K562 (cell line): ENCODE measurements around the gene SLAMF6. TPM values are rescaled to one million over a fixed set of nuclear protein-coding genes. Genes with fewer than 3 reads are reported as not detected.

Source experiments
- ATAC-seq: fragments of 200-7000 bp; cut with Tn5 transposase; 3 replicates; pipeline ENCODE4 v1.9.1; 2020; ENCODE audit warnings: moderate library complexity
- BruUV-seq: library from RNA; stranded (reverse); fragments of 400-500 nt; replicated peaks from 2 replicates; lab custom pipeline; 2021; lab: Mats Ljungman, UMichigan
- CTCF ChIA-PET: fragments of 300-600 bp; formaldehyde crosslinking; extraction: SDS; loops from one replicate; lab custom pipeline; 2021; ENCODE audit warnings: low intra/inter-chr PET ratio; lab: Yijun Ruan, JAX
- POLR2A ChIA-PET: fragments of 300-600, 350-650 bp; sonication (Branson Sonifier 250); formaldehyde crosslinking; extraction: SDS; loops from one replicate; lab custom pipeline; 2021; ENCODE audit warnings: antibody characterized with exemption, inconsistent platforms; lab: Yijun Ruan, JAX
- DNase-seq, 4 experiments: peaks; one replicate each; pipeline versions ENCODE4 v3.0.0 to v3.0.0-alpha.2; 2011 to 2018; ENCODE audit warnings: low spot score in 3 of 4, mixed read lengths in 3 of 4; ENCODE audit errors: extremely low read depth in 1 of 4
- FAIRE-seq: peaks from 2 replicates; lab custom pipeline; 2011; peaks lifted over from hg19 to GRCh38; lab: Jason Lieb, UNC
- H2AFZ ChIP-seq: 2 replicates; pipeline ENCODE4 v1.6.0; 2011; ENCODE audit warnings: low read depth, low read length, control low read depth, inconsistent platforms
- H3K27ac ChIP-seq: fragments of 200-600 bp; 3 replicates; pipeline ENCODE4 v1.8.0; 2011; ENCODE audit warnings: low read depth, mild to moderate bottlenecking, control low read depth, inconsistent platforms, low read length, moderate library complexity, mixed read lengths; ENCODE audit errors: extremely low read depth
- H3K27me3 ChIP-seq, 2 experiments: fragments of 300-600 bp in 1 of 2; 2 replicates in 1 of 2; 3 replicates in 1 of 2; pipeline versions ENCODE4 v1.6.0 to v1.8.0; 2011; ENCODE audit warnings: inconsistent platforms in 2 of 2, low read length in 2 of 2, mild to moderate bottlenecking in 1 of 2, mixed read lengths in 1 of 2, moderate library complexity in 1 of 2; ENCODE audit not compliant: control insufficient read depth in 2 of 2, insufficient read depth in 2 of 2
- H3K36me3 ChIP-seq: fragments of 300-600 bp; 3 replicates; pipeline ENCODE4 v1.8.0; 2011; ENCODE audit warnings: mild to moderate bottlenecking, low read length, inconsistent platforms; ENCODE audit not compliant: control insufficient read depth, insufficient read depth
- H3K4me1 ChIP-seq, 2 experiments: fragments of 200-600 bp in 1 of 2; replicated peaks in 1 of 2; 2 replicates in 1 of 2; 3 replicates in 1 of 2; pipeline versions ENCODE4 v1.5.1 to v1.8.0; 2011; ENCODE audit warnings: inconsistent platforms in 2 of 2, low read length in 2 of 2, mild to moderate bottlenecking in 1 of 2, mixed read lengths in 1 of 2, moderate library complexity in 1 of 2; ENCODE audit not compliant: control insufficient read depth in 2 of 2, insufficient read depth in 2 of 2
- H3K4me2 ChIP-seq: 2 replicates; pipeline ENCODE4 v1.6.1; 2011; ENCODE audit warnings: low read length, control low read depth, inconsistent platforms, mixed read lengths; ENCODE audit not compliant: insufficient read depth
- H3K4me3 ChIP-seq: fragments of 200-600 bp; sonication (generic), shearing (Covaris generic); 2 replicates; pipeline ENCODE4 v1.5.1; 2016; ENCODE audit warnings: control low read depth, inconsistent platforms
- H3K79me2 ChIP-seq: fragments of 200-600 bp; 3 replicates; pipeline ENCODE4 v1.8.0; 2011; ENCODE audit warnings: low read length, inconsistent platforms; ENCODE audit not compliant: control insufficient read depth, insufficient read depth
- H3K9ac ChIP-seq, 2 experiments: 2 replicates each; pipeline versions ENCODE4 v1.6.0 to v1.6.1; 2011; ENCODE audit warnings: low read depth in 2 of 2, low read length in 2 of 2, control low read depth in 1 of 2, inconsistent platforms in 1 of 2, mild to moderate bottlenecking in 1 of 2, mixed read lengths in 1 of 2; ENCODE audit not compliant: insufficient read depth in 1 of 2
- H3K9me1 ChIP-seq: one replicate; pipeline ENCODE4 v1.6.0; 2011; ENCODE audit warnings: inconsistent platforms, mild to moderate bottlenecking, low read length, moderate library complexity; ENCODE audit not compliant: control insufficient read depth, insufficient read depth
- H3K9me3 ChIP-seq: replicated peaks from 2 replicates; pipeline ENCODE4 v1.5.1; 2011; ENCODE audit warnings: low read depth, low read length, inconsistent platforms; ENCODE audit not compliant: control insufficient read depth, insufficient read depth
- H4K20me1 ChIP-seq: replicated peaks from 2 replicates; pipeline ENCODE4 v1.6.1; 2011; ENCODE audit warnings: low read length, inconsistent platforms, mixed read lengths; ENCODE audit not compliant: control insufficient read depth, insufficient read depth
- ARID2 ChIP-seq: fragments of 450-650 bp; IDR thresholded peaks from 2 replicates; pipeline ENCODE4 v1.6.1; 2017; ENCODE audit warnings: antibody characterized with exemption, mild to moderate bottlenecking
- BHLHE40 ChIP-seq: IDR thresholded peaks from 2 replicates; pipeline ENCODE4 v1.6.1; 2011; ENCODE audit warnings: low read length, improper control_type of control experiment
- CBX8 ChIP-seq: fragments of 200-600 bp; sonication (generic); IDR thresholded peaks from 2 replicates; pipeline ENCODE4 v1.6.1; 2012; ENCODE audit warnings: borderline replicate concordance, mixed run types, low read depth, mild to moderate bottlenecking, moderate library complexity, mixed read lengths, low read length, control low read depth, inconsistent platforms; ENCODE audit not compliant: poor library complexity, severe bottlenecking; ENCODE audit errors: extremely low read depth
- E4F1 ChIP-seq: fragments of 250-450 bp; sonication (Bioruptor Pico); IDR thresholded peaks from 2 replicates; pipeline ENCODE4 v1.5.0; 2021; ENCODE audit warnings: mild to moderate bottlenecking, borderline replicate concordance
- EP300 ChIP-seq: IDR thresholded peaks from 2 replicates; pipeline ENCODE4 v1.6.1; 2012; ENCODE audit warnings: low read length, improper control_type of control experiment
- JUNB ChIP-seq: fragments of 450-650 bp; formaldehyde crosslinking; conservative IDR thresholded peaks from 2 replicates; pipeline ENCODE4 v1.4.0; 2020; ENCODE audit warnings: mild to moderate bottlenecking
- KLF6 ChIP-seq: fragments of 250-450 bp; sonication (Bioruptor Pico); IDR thresholded peaks from 2 replicates; pipeline ENCODE4 v1.4.0; 2020; ENCODE audit warnings: mild to moderate bottlenecking, moderate library complexity, borderline replicate concordance
- MAFK ChIP-seq: IDR thresholded peaks from 2 replicates; pipeline ENCODE4 v1.6.1; 2011; ENCODE audit warnings: low read length, improper control_type of control experiment
- POLR3G ChIP-seq: IDR thresholded peaks from 2 replicates; pipeline ENCODE4 v1.6.1; 2011; ENCODE audit not compliant: insufficient read length, insufficient replicate concordance; ENCODE audit errors: extremely low read depth
- SRSF1 ChIP-seq: fragments of 200-400 bp; formaldehyde crosslinking; IDR thresholded peaks from 2 replicates; pipeline ENCODE4 v1.6.1; 2017; ENCODE audit warnings: mild to moderate bottlenecking, low read depth, low read length, moderate library complexity
- ZFPM2 ChIP-seq: fragments of 250-450 bp; sonication (Bioruptor Pico); IDR thresholded peaks from 2 replicates; pipeline ENCODE4 v1.5.1; 2022; ENCODE audit warnings: mild to moderate bottlenecking
- WGBS: fragments of 100-300 bp; shearing (Covaris generic); methylation state at CpG from one replicate; pipeline ENCODE4 v1.1.6; 2016; ENCODE audit warnings: low coverage, mixed read lengths; ENCODE audit not compliant: insufficient coverage; ENCODE audit errors: missing lambda C conversion rate; 5-methylcytosine and 5-hydroxymethylcytosine counted together
- in situ Hi-C: fragments of 300-500 bp; cut with MboI; formaldehyde crosslinking; loops from 4 replicates; pipeline ENCODE4 v1.15.0; 2018; ENCODE audit warnings: inconsistent platforms, mixed read lengths
- intact Hi-C: fragments of 100-400 bp; cut with micrococcal nuclease; formaldehyde crosslinking; loops from 2 replicates; pipeline ENCODE4 v1.14.2; 2022
- polyA plus RNA-seq, 8 experiments: library from polyadenylated mRNA; depleted of rRNA in 4 of 8; stranded (reverse) in 5 of 8; unstranded in 3 of 8; fragments of >200 nt; fragmentation: Nextera tagmentation in 2 of 8; fragmentation: Illumina TruSeq in 1 of 8; extraction: Ambion mirVana in 2 of 8; extraction: Trizol in 1 of 8; gene quantifications; 2 replicates each; pipeline versions ENCODE4 v1.2.1 to v1.2.3, GENCODE V29; 2011 to 2014; ENCODE audit warnings: inconsistent platforms in 1 of 8, missing spikeins in 1 of 8
- total RNA-seq, 7 experiments: library from RNA; depleted of rRNA in 6 of 7; stranded (reverse); fragments of >200 nt in 6 of 7; fragmentation: Illumina TruSeq in 2 of 7; extraction: Trizol in 2 of 7; gene quantifications; 2 replicates each; pipeline versions ENCODE4 v1.2.1 to v1.2.3, GENCODE V29; 2011 to 2021; ENCODE audit warnings: low replicate concordance in 1 of 7
- TF ChIP-seq, protein P1 (sequence below), 2 experiments: IDR thresholded peaks; 2 replicates each; pipeline ENCODE4 v1.6.1; 2011; ENCODE audit warnings: borderline replicate concordance in 1 of 2, control low read depth in 1 of 2, low read depth in 1 of 2, low read length in 1 of 2, mild to moderate bottlenecking in 1 of 2, mixed read lengths in 1 of 2, moderate library complexity in 1 of 2; ENCODE audit not compliant: insufficient read depth in 1 of 2, insufficient read length in 1 of 2, poor library complexity in 1 of 2, severe bottlenecking in 1 of 2; ENCODE audit errors: extremely low read depth in 1 of 2
- TF ChIP-seq, protein P2 (sequence below): fragments of 250-450 bp; sonication (Bioruptor Pico); IDR thresholded peaks from 2 replicates; pipeline ENCODE4 v1.5.1; 2021; ENCODE audit warnings: mild to moderate bottlenecking
- TF ChIP-seq, protein P3 (sequence below), 2 experiments: fragments of 450-650 bp in 1 of 2; sonication (generic) in 1 of 2; formaldehyde crosslinking in 1 of 2; IDR thresholded peaks in 1 of 2; conservative IDR thresholded peaks in 1 of 2; 2 replicates each; pipeline versions ENCODE4 v1.6.1 to v1.8.1; 2016 to 2023; ENCODE audit warnings: mild to moderate bottlenecking in 2 of 2, moderate library complexity in 2 of 2, inconsistent platforms in 1 of 2, missing genetic modification reagents in 1 of 2

Gene SLAMF6
- total and polyA plus RNA-seq, 9 of the 15 experiments (the other 6 are each of a cell fraction or from before 2014, with no cell fraction given): 0.56 to 4.8 (median 1.1) TPM

DNA sequence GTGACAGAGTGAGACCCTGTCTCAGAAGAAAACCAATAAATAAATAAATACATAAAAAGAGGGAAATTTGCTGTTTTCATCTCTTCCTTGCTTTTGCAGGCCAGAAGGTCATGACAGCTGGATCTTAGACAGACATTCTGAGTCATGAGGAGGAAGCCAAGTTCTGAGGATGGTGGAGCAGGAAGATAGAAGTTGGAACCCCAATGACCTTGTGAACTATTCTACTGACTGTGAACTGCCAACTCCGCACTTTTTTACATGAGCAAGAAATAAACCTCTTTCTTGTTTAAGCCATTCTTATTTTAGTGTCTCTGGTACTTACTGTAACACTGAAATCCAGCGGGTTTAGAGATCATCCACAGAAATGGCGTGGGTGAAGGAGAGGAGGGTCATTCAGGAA lies 47.8 kb upstream of the SLAMF6 start (continued):
- TF ChIP-seq, protein P1, sequence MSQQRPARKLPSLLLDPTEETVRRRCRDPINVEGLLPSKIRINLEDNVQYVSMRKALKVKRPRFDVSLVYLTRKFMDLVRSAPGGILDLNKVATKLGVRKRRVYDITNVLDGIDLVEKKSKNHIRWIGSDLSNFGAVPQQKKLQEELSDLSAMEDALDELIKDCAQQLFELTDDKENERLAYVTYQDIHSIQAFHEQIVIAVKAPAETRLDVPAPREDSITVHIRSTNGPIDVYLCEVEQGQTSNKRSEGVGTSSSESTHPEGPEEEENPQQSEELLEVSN (IDR thresholded peaks at IDR 0.05; ENCODE audit: borderline replicate concordance in 1 of 2, extremely low read depth in 1 of 2, insufficient read depth in 1 of 2, insufficient read length in 1 of 2, low read depth in 1 of 2, low read length in 1 of 2, poor library complexity in 1 of 2, severe bottlenecking in 1 of 2): no peak
- no peak for TF ChIP-seq E4F1 (CRISPR knock-in tag)

GRCh38 chr1:160569806-160570205 lies 46.8 kb upstream of the SLAMF6 start:
- ATAC-seq: no peak
- Histone ChIP-seq H3K9me1 (no peaks in the 10 kb centered on the region), H3K27me3 (no peaks in the 10 kb centered on the region), H3K36me3 (no peaks in the 10 kb centered on the region; the same call in 2 of the 3 replicates), H3K4me2 (no peak overlapping the region), H4K20me1 (no peaks in the 10 kb centered on the region), H3K9me3 (no peaks in the 10 kb centered on the region), H2AFZ (no peak overlapping the region), H3K4me3 (no peak overlapping the region), H3K9ac (no peak overlapping the region), H3K4me1 (peaks cover 6 to 18% of the 10 kb centered on the region in 2 experiments; a peak in 4 of 5 replicates), H3K27ac (no peak overlapping the region), H3K79me2 (no peaks in the 10 kb centered on the region)
- CTCF ChIA-PET: no interaction called here
- FAIRE-seq: no peak
- in situ Hi-C loops (no loop called here), intact Hi-C loops (no loop called here)
- DNase-seq: no peak
- no TSS peak for BruUV-seq
- POLR2A ChIA-PET: interaction anchor here (0.8 kb wide), 1 partner anchor 195 kb away, joined by 3 read pairs; no protein-coding TSS in a partner anchor
- WGBS: 53% methylated on average over 2 of the region's 2 CpGs
- TF ChIP-seq KLF6 (CRISPR knock-in tag) (no peak), POLR3G (no peak), ARID2 (no peak), BHLHE40 (no peak), JUNB (CRISPR knock-in tag) (no peak), ZFPM2 (CRISPR knock-in tag) (no peak), MAFK (no peak), SRSF1 (no peak), CBX8 (no peak), EP300 (no peak)
- TF ChIP-seq, protein P2, sequence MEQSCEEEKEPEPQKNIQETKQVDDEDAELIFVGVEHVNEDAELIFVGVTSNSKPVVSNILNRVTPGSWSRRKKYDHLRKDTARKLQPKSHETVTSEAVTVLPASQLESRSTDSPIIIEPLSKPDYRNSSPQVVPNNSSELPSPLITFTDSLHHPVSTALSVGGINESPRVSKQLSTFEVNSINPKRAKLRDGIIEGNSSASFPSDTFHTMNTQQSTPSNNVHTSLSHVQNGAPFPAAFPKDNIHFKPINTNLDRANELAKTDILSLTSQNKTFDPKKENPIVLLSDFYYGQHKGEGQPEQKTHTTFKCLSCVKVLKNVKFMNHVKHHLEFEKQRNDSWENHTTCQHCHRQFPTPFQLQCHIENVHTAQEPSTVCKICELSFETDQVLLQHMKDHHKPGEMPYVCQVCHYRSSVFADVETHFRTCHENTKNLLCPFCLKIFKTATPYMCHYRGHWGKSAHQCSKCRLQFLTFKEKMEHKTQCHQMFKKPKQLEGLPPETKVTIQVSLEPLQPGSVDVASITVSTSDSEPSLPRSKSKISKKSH (CRISPR knock-in tag): no peak
- TF ChIP-seq, protein P3, sequence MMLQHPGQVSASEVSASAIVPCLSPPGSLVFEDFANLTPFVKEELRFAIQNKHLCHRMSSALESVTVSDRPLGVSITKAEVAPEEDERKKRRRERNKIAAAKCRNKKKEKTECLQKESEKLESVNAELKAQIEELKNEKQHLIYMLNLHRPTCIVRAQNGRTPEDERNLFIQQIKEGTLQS (IDR thresholded peaks at IDR 0.05): no peak
- TF ChIP-seq, protein P3 (CRISPR knock-in tag; conservative IDR thresholded peaks at IDR 0.05): no peak
